Ovary (tissue), 3 donors: ENCODE data around the gene ALK.

Experiments
- CTCF ChIP-seq, 3 donors: fragments of 450-650 bp in 2 of 3; fragments of 200-600 bp in 1 of 3; IDR thresholded peaks; one replicate each; pipeline versions ENCODE4 v1.5.1 to v1.8.0; 2016 to 2022; ENCODE audit warnings: antibody characterized with exemption in 3 of 3, mild to moderate bottlenecking in 1 of 3
- EP300 ChIP-seq: sonication (generic); formaldehyde crosslinking; IDR thresholded peaks from one replicate; pipeline ENCODE4 v1.6.1; 2017; ENCODE audit warnings: antibody characterized with exemption
- donor health status: DM: no; HTN: no; CAD: no.

- TF ChIP-seq CTCF (IDR thresholded peaks at IDR 0.05) = no peak
- no peak for TF ChIP-seq EP300
These were observed 704.8 kb downstream of the ALK start for GRCh38 chr2:29216609-29216909.
